IMR-90 (cell line): ENCODE measurements around the gene IL1RAPL1. TPM values are rescaled to one million over a fixed set of nuclear protein-coding genes. Genes with fewer than 3 reads are reported as not detected.

ENCODE experiments used
- ATAC-seq: fragments of 200-7000 bp; cut with Tn5 transposase; 2 replicates; pipeline ENCODE4 v1.9.1; 2020; ENCODE audit warnings: low read depth, mild to moderate bottlenecking, moderate library complexity
- BruUV-seq: library from RNA; stranded (reverse); fragments of 400-500 nt; replicated peaks from 2 replicates; lab custom pipeline; 2021; lab: Mats Ljungman, UMichigan
- CTCF ChIA-PET: fragments of 300-600 bp; formaldehyde crosslinking; extraction: SDS; loops from one replicate; lab custom pipeline; 2021; ENCODE audit warnings: antibody characterized with exemption; lab: Yijun Ruan, JAX
- POLR2A ChIA-PET: fragments of 300-600 bp; sonication (Branson Sonifier 250); formaldehyde crosslinking; loops from one replicate; lab custom pipeline; 2022; ENCODE audit warnings: antibody characterized with exemption; ENCODE audit not compliant: unreplicated experiment; lab: Charles Lee
- DNase-seq: peaks from one replicate; pipeline ENCODE4 v3.0.0; 2013
- H2AFZ ChIP-seq: replicated peaks from 2 replicates; pipeline ENCODE3; 2013; ENCODE audit warnings: low read length, mild to moderate bottlenecking; ENCODE audit not compliant: poor library complexity
- H2AK5ac ChIP-seq: 2 replicates; pipeline ENCODE4 v1.6.1; 2013; ENCODE audit warnings: low read depth, low read length, inconsistent platforms
- H2AK9ac ChIP-seq: replicated peaks from 2 replicates; pipeline ENCODE3; 2013; ENCODE audit warnings: mild to moderate bottlenecking, low read depth, low read length, moderate library complexity; ENCODE audit not compliant: poor library complexity
- H2BK120ac ChIP-seq: 2 replicates; pipeline ENCODE4 v1.6.1; 2013; ENCODE audit warnings: low read depth, low read length, inconsistent platforms
- H2BK15ac ChIP-seq: 3 replicates; pipeline ENCODE4 v1.6.1; 2013; ENCODE audit warnings: low read depth, low read length, inconsistent platforms
- H2BK20ac ChIP-seq: 2 replicates; pipeline ENCODE4 v1.6.1; 2013; ENCODE audit warnings: low read depth, mild to moderate bottlenecking, inconsistent platforms, low read length, moderate library complexity
- H2BK5ac ChIP-seq: 2 replicates; pipeline ENCODE4 v1.6.1; 2013; ENCODE audit warnings: mild to moderate bottlenecking, low read depth, low read length, inconsistent platforms; ENCODE audit not compliant: poor library complexity, severe bottlenecking
- H3K14ac ChIP-seq: replicated peaks from 2 replicates; pipeline ENCODE4 v1.6.1; 2013; ENCODE audit warnings: low read depth, low read length, inconsistent platforms
- H3K18ac ChIP-seq: 2 replicates; pipeline ENCODE4 v1.6.1; 2013; ENCODE audit warnings: low read depth, low read length, control low read depth
- H3K23ac ChIP-seq: 2 replicates; pipeline ENCODE4 v1.6.1; 2013; ENCODE audit warnings: low read depth, low read length, inconsistent platforms
- H3K27ac ChIP-seq: 2 replicates; pipeline ENCODE4 v1.5.1; 2013; ENCODE audit warnings: mild to moderate bottlenecking, control low read depth, low read length; ENCODE audit not compliant: insufficient read depth
- H3K27me3 ChIP-seq: 2 replicates; pipeline ENCODE4 v1.6.1; 2013; ENCODE audit warnings: low read length; ENCODE audit not compliant: control insufficient read depth, insufficient read depth
- H3K36me3 ChIP-seq: 2 replicates; pipeline ENCODE4 v1.6.1; 2013; ENCODE audit warnings: low read length, mixed read lengths; ENCODE audit not compliant: control insufficient read depth, insufficient read depth
- H3K4ac ChIP-seq: 2 replicates; pipeline ENCODE4 v1.6.1; 2013; ENCODE audit warnings: low read depth, low read length, inconsistent platforms
- H3K4me1 ChIP-seq: 2 replicates; pipeline ENCODE4 v1.6.1; 2013; ENCODE audit warnings: low read length, mixed read lengths; ENCODE audit not compliant: control insufficient read depth, insufficient read depth
- H3K4me2 ChIP-seq: 2 replicates; pipeline ENCODE4 v1.6.1; 2013; ENCODE audit warnings: low read depth, mild to moderate bottlenecking, control low read depth, low read length, moderate library complexity
- H3K4me3 ChIP-seq: 2 replicates; pipeline ENCODE4 v1.5.1; 2013; ENCODE audit warnings: low read depth, mild to moderate bottlenecking, control low read depth, low read length, moderate library complexity; ENCODE audit not compliant: insufficient read depth
- H3K56ac ChIP-seq: 2 replicates; pipeline ENCODE4 v1.6.1; 2013; ENCODE audit warnings: low read length, inconsistent platforms; ENCODE audit not compliant: insufficient read depth; ENCODE audit errors: extremely low read depth
- H3K79me1 ChIP-seq, 2 experiments: 2 replicates each; pipeline ENCODE4 v1.6.1; 2013; ENCODE audit warnings: low read length in 2 of 2, inconsistent platforms in 1 of 2, low read depth in 1 of 2
- H3K9ac ChIP-seq: 2 replicates; pipeline ENCODE4 v1.6.1; 2013; ENCODE audit warnings: low read depth, low read length, control low read depth
- H3K9me1 ChIP-seq: 2 replicates; pipeline ENCODE4 v1.6.1; 2013; ENCODE audit warnings: low read length, inconsistent platforms; ENCODE audit not compliant: insufficient read depth
- H3K9me3 ChIP-seq: 2 replicates; pipeline ENCODE4 v1.6.1; 2013; ENCODE audit warnings: low read length; ENCODE audit not compliant: control insufficient read depth, insufficient read depth
- H4K20me1 ChIP-seq: 2 replicates; pipeline ENCODE4 v1.6.1; 2013; ENCODE audit warnings: low read length, inconsistent platforms; ENCODE audit not compliant: insufficient read depth
- H4K5ac ChIP-seq: 2 replicates; pipeline ENCODE4 v1.6.1; 2013; ENCODE audit warnings: mild to moderate bottlenecking, low read depth, low read length, control low read depth
- H4K8ac ChIP-seq, 2 experiments: 2 replicates each; pipeline ENCODE4 v1.6.1; 2013; ENCODE audit warnings: low read depth in 2 of 2, low read length in 2 of 2, control low read depth in 1 of 2, inconsistent platforms in 1 of 2
- H4K91ac ChIP-seq: 2 replicates; pipeline ENCODE4 v1.6.1; 2013; ENCODE audit warnings: low read depth, low read length, inconsistent platforms; ENCODE audit not compliant: insufficient read depth
- BHLHE40 ChIP-seq: fragments of 150-350 bp; IDR thresholded peaks from 2 replicates; pipeline ENCODE4 v1.6.1; 2016; ENCODE audit warnings: mild to moderate bottlenecking, low read depth, low read length
- FOS ChIP-seq: fragments of 150-350 bp; IDR thresholded peaks from 2 replicates; pipeline ENCODE4 v1.6.1; 2016; ENCODE audit warnings: low read depth, low read length
- MAFK ChIP-seq: IDR thresholded peaks from 2 replicates; pipeline ENCODE4 v1.6.1; 2012; ENCODE audit warnings: low read depth, low read length, improper control_type of control experiment
- MXI1 ChIP-seq: IDR thresholded peaks from 2 replicates; pipeline ENCODE4 v1.6.1; 2012; ENCODE audit warnings: low read depth, mild to moderate bottlenecking, low read length, moderate library complexity, borderline replicate concordance
- NFE2L2 ChIP-seq: fragments of 150-350 bp; IDR thresholded peaks from 2 replicates; pipeline ENCODE4 v1.6.1; 2016; ENCODE audit warnings: low read depth, mild to moderate bottlenecking, low read length
- POLR2A ChIP-seq: IDR thresholded peaks from 2 replicates; pipeline ENCODE4 v1.6.1; 2012; ENCODE audit warnings: mild to moderate bottlenecking, low read depth, low read length
- RAD21 ChIP-seq: IDR thresholded peaks from 2 replicates; pipeline ENCODE4 v1.6.1; 2012; ENCODE audit warnings: low read length, improper control_type of control experiment
- RCOR1 ChIP-seq: IDR thresholded peaks from 2 replicates; pipeline ENCODE4 v1.6.1; 2012; ENCODE audit warnings: mild to moderate bottlenecking, low read length, improper control_type of control experiment; ENCODE audit not compliant: insufficient replicate concordance
- RFX5 ChIP-seq: IDR thresholded peaks from 2 replicates; pipeline ENCODE4 v1.8.0; 2012; ENCODE audit warnings: low read depth, mild to moderate bottlenecking, low read length, moderate library complexity
- SMC3 ChIP-seq: fragments of 150-350 bp; IDR thresholded peaks from 2 replicates; pipeline ENCODE4 v1.6.1; 2016; ENCODE audit warnings: low read depth, mild to moderate bottlenecking, antibody characterized with exemption, low read length, moderate library complexity
- WGBS, 2 experiments: methylation state at CpG; one replicate each; pipeline versions ENCODE4 v1.1.5 to v1.1.7; 2013; ENCODE audit warnings: missing lambda C conversion rate in 2 of 2; ENCODE audit not compliant: insufficient read length in 1 of 2; ENCODE audit errors: extremely low coverage in 2 of 2; 5-methylcytosine and 5-hydroxymethylcytosine counted together
- dilution Hi-C: fragments of 300-500 bp; cut with HindIII; formaldehyde crosslinking; loops from one replicate; pipeline ENCODE4 v1.14.3; 2018; ENCODE audit warnings: low sequenced_read_pairs; ENCODE audit not compliant: unreplicated experiment
- in situ Hi-C: fragments of 300-500 bp; cut with MboI; formaldehyde crosslinking; loops from 3 replicates; pipeline ENCODE4 v1.14.3; 2019; ENCODE audit warnings: low sequenced_read_pairs, inconsistent platforms, mixed read lengths
- intact Hi-C: fragments of 100-400 bp; cut with micrococcal nuclease; formaldehyde crosslinking; loops from 2 replicates; pipeline ENCODE4 v1.10.0; 2022
- polyA plus RNA-seq, 3 experiments: library from polyadenylated mRNA; depleted of rRNA; stranded (reverse); fragments of >200 nt; gene quantifications; 2 replicates each; pipeline ENCODE4 v1.2.3, GENCODE V29; 2012; ENCODE audit warnings: low replicate concordance in 1 of 3
- total RNA-seq: library from RNA; depleted of rRNA; stranded (reverse); fragments of >200 nt; gene quantifications from 2 replicates; pipeline ENCODE4 v1.2.3, GENCODE V29; 2012
- TF ChIP-seq, protein P1 (sequence below): fragments of 150-350 bp; IDR thresholded peaks from 2 replicates; pipeline ENCODE4 v1.6.1; 2016; ENCODE audit warnings: low read depth, mild to moderate bottlenecking, low read length, moderate library complexity, borderline replicate concordance
- TF ChIP-seq, protein P2 (sequence below): fragments of 150-350 bp; IDR thresholded peaks from 2 replicates; pipeline ENCODE4 v1.6.1; 2017; ENCODE audit warnings: mild to moderate bottlenecking, antibody characterized with exemption, low read length, low read depth

Gene IL1RAPL1
- total and polyA plus RNA-seq, 2 of the 4 experiments (the other 2 are of a cell fraction) = 1.5 to 9.0 TPM

DNA sequence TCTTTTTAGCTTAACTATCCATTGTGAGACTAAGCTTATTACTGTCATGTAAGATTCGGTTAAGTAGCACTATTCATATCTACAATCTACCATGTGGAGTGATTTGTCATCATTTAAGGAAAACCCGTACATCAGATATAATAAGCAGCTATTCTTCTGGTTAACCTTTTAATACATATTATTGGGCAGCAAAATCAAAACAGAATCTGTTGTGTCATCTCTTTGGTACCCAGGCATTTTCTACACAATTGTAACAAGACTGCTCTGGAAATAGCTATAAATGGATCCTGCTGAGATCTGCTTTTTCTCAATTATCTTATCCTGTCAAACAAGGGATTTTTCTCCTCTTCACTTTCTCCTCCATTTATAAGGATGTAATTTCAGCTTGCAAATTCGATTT is 1106.7 kb downstream of the IL1RAPL1 start:
- Histone ChIP-seq H2AFZ (no peak overlapping the region), H2BK120ac (no peak overlapping the region), H4K20me1 (no peaks in the 10 kb centered on the region), H4K91ac (no peak overlapping the region), H2BK20ac (no peak overlapping the region), H3K4ac (no peak overlapping the region), H3K23ac (no peak overlapping the region), H2AK5ac (no peak overlapping the region), H3K9me1 (no peaks in the 10 kb centered on the region), H3K4me2 (no peak overlapping the region), H2BK15ac (no peak overlapping the region), H3K18ac (no peak overlapping the region), H3K27ac (no peak overlapping the region), H3K9ac (no peak overlapping the region), H3K56ac (no peak overlapping the region), H3K14ac (no peak overlapping the region), H4K5ac (no peak overlapping the region), H2BK5ac (no peak overlapping the region), H3K4me3 (no peak overlapping the region), H4K8ac (no peak overlapping the region), H2AK9ac (no peak overlapping the region), H3K9me3 (no peaks in the 10 kb centered on the region), H3K27me3 (no peaks in the 10 kb centered on the region), H3K79me1 (no peaks in the 10 kb centered on the region), H3K4me1 (no peaks in the 10 kb centered on the region), H3K36me3 (no peaks in the 10 kb centered on the region)
- ATAC-seq (no peak), DNase-seq (no peak)
- in situ Hi-C loops (no loop called here), dilution Hi-C loops (no loop called here), intact Hi-C loops (no loop called here)
- no peak for TF ChIP-seq POLR2A
- TF ChIP-seq, protein P1, sequence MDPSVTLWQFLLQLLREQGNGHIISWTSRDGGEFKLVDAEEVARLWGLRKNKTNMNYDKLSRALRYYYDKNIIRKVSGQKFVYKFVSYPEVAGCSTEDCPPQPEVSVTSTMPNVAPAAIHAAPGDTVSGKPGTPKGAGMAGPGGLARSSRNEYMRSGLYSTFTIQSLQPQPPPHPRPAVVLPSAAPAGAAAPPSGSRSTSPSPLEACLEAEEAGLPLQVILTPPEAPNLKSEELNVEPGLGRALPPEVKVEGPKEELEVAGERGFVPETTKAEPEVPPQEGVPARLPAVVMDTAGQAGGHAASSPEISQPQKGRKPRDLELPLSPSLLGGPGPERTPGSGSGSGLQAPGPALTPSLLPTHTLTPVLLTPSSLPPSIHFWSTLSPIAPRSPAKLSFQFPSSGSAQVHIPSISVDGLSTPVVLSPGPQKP = no peak
- TF ChIP-seq RFX5 = no peak
- TF ChIP-seq MAFK = no peak
- TF ChIP-seq NFE2L2 = no peak
- no peak for TF ChIP-seq FOS
- TF ChIP-seq, protein P2, sequence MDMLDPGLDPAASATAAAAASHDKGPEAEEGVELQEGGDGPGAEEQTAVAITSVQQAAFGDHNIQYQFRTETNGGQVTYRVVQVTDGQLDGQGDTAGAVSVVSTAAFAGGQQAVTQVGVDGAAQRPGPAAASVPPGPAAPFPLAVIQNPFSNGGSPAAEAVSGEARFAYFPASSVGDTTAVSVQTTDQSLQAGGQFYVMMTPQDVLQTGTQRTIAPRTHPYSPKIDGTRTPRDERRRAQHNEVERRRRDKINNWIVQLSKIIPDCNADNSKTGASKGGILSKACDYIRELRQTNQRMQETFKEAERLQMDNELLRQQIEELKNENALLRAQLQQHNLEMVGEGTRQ = no peak
- TF ChIP-seq RAD21 = no peak
- no peak for TF ChIP-seq RCOR1
- TF ChIP-seq MXI1 = no peak
- TF ChIP-seq SMC3 = no peak
- TF ChIP-seq BHLHE40 = no peak
- CTCF ChIA-PET = no interaction called here
- no CpG with 5 or more reads among the region's 3 CpGs for WGBS, 2 experiments
- POLR2A ChIA-PET = no interaction called here
- BruUV-seq = no TSS peak
